Activated T-cell treated with anti-CD3 and anti-CD28 coated beads, Interleukin-2, amount 50 U/mL, for 72 hours (primary cell): ENCODE results near the gene TNRC6B. TPM values are rescaled to one million over a fixed set of nuclear protein-coding genes. Genes with fewer than 3 reads are reported as not detected.
"Not testable (repeated sequence)": the region's sequence is repeated elsewhere in the genome, so short reads cannot be mapped to it uniquely, and the experiment has no call there.

Experiments used
- ATAC-seq, 2 donors: fragments of 150-1000 bp; cut with Tn5 transposase; replicated peaks in 1 of 2; 2 replicates each; pipeline ENCODE4 v1.10.0; 2021; ENCODE audit warnings: moderate library complexity in 2 of 2, mild to moderate bottlenecking in 1 of 2
- DNase-seq, 2 donors: peaks; one replicate each; pipeline ENCODE4 v3.0.0; 2021 to 2022; ENCODE audit warnings: mixed read lengths in 1 of 2
- H3K27ac Mint-ChIP-seq: one replicate; pipeline ENCODE4 v1.8.0; 2022; ENCODE audit warnings: mild to moderate bottlenecking, moderate library complexity, mixed read lengths
- H3K27me3 Mint-ChIP-seq: one replicate; pipeline ENCODE4 v1.8.0; 2022; ENCODE audit warnings: low read depth, mixed read lengths
- H3K36me3 Mint-ChIP-seq, 2 donors: one replicate each; pipeline ENCODE4 v1.8.0; 2022; ENCODE audit warnings: mixed read lengths in 2 of 2, mild to moderate bottlenecking in 1 of 2; ENCODE audit not compliant: insufficient read depth in 2 of 2
- H3K4me1 Mint-ChIP-seq: one replicate; pipeline ENCODE4 v1.8.0; 2022; ENCODE audit warnings: low read depth, mixed read lengths
- H3K4me3 Mint-ChIP-seq, 2 donors: one replicate each; pipeline ENCODE4 v1.8.0; 2022; ENCODE audit warnings: mild to moderate bottlenecking in 2 of 2, mixed read lengths in 2 of 2, moderate library complexity in 2 of 2
- H3K9me3 Mint-ChIP-seq, 2 donors: one replicate each; pipeline ENCODE4 v1.8.0; 2022; ENCODE audit warnings: mixed read lengths in 2 of 2
- total RNA-seq, 2 donors: library from RNA; stranded (reverse); gene quantifications; one replicate each; pipeline ENCODE4 v1.2.3, GENCODE V29; 2022

TNRC6B gene
- total RNA-seq, 2 donors from 2014 or later: 62.5 to 65.3 TPM

DNA sequence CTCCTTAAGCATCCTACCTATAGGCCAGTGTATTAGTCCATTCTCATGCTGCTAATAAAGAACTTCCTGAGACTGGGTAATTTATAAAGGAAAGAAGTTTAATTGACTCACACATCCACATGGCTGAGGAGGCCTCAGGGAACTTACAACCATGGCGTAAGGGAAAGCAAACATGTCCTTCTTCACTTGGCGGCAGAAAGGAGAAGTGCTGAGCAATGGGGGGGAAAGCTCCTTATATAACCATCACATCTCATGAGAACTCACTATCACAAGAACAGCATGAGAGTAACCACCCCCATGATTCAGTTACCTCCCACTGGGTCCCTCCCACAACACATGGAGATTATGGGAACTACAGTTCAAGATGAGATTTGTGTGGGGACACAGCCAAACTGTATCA is 12.2 kb upstream of the TNRC6B start:
- peaks cover 10 to 23% of the 10 kb centered on the region in 2 donors for H3K36me3 Mint-ChIP-seq
- ATAC-seq, H3K9me3 Mint-ChIP-seq, H3K27me3 Mint-ChIP-seq, H3K4me3 Mint-ChIP-seq, H3K4me1 Mint-ChIP-seq, H3K27ac Mint-ChIP-seq, DNase-seq: not testable (repeated sequence)

- peak overlapping the region; percentile 32 to 58 for H3K4me3 Mint-ChIP-seq
- H3K9me3 Mint-ChIP-seq: no peaks in the 10 kb centered on the region
- peaks cover 1 to 2% of the 10 kb centered on the region in 2 donors for H3K36me3 Mint-ChIP-seq
- DNase-seq: no peak
- no peaks in the 10 kb centered on the region for H3K27me3 Mint-ChIP-seq
- peak overlapping the region; percentile 70 for H3K27ac Mint-ChIP-seq
- ATAC-seq: no peak
- H3K4me1 Mint-ChIP-seq: peaks cover 50% of the 10 kb centered on the region
Measured at GRCh38 chr22:40175611-40176244, 2.0 kb upstream of the TNRC6B start.

GRCh38 chr22:40176921-40177737 is 596 bp upstream of the TNRC6B start:
- Mint-ChIP-seq H3K4me1 (peaks cover 57% of the 10 kb centered on the region), H3K27ac (peak overlapping the region; percentile 70), H3K36me3 (peaks cover 1 to 2% of the 10 kb centered on the region in 2 donors), H3K9me3 (no peaks in the 10 kb centered on the region), H3K27me3 (no peaks in the 10 kb centered on the region), H3K4me3 (peak overlapping the region; percentile 78 to 96)
- DNase-seq (peak; percentile 84 to 87), ATAC-seq (peak; percentile 75 to 79)

- Mint-ChIP-seq H3K4me1 (peaks cover 66% of the 10 kb centered on the region), H3K27me3 (no peaks in the 10 kb centered on the region), H3K27ac (peak overlapping the region; percentile 70), H3K36me3 (peaks cover 1 to 2% of the 10 kb centered on the region in 2 donors), H3K4me3 (peak overlapping the region; percentile 78 to 96), H3K9me3 (no peaks in the 10 kb centered on the region)
- ATAC-seq: peak in 1 of 2 donors; percentile 12
- DNase-seq: peak; percentile 50 to 56
Measured at GRCh38 chr22:40178417-40179409, 988 bp downstream of the TNRC6B start.

GRCh38 chr22:40179526-40179925 is 1.8 kb downstream of the TNRC6B start:
- no peaks in the 10 kb centered on the region for H3K27me3 Mint-ChIP-seq
- H3K27ac Mint-ChIP-seq: peak overlapping the region; percentile 70
- peaks cover 2 to 8% of the 10 kb centered on the region in 2 donors for H3K36me3 Mint-ChIP-seq
- ATAC-seq (no peak), DNase-seq (no peak)
- peaks cover 74% of the 10 kb centered on the region for H3K4me1 Mint-ChIP-seq
- H3K9me3 Mint-ChIP-seq: peaks cover 0 to 3% of the 10 kb centered on the region in 2 donors
- peak overlapping the region; percentile 78 to 96 for H3K4me3 Mint-ChIP-seq

DNA sequence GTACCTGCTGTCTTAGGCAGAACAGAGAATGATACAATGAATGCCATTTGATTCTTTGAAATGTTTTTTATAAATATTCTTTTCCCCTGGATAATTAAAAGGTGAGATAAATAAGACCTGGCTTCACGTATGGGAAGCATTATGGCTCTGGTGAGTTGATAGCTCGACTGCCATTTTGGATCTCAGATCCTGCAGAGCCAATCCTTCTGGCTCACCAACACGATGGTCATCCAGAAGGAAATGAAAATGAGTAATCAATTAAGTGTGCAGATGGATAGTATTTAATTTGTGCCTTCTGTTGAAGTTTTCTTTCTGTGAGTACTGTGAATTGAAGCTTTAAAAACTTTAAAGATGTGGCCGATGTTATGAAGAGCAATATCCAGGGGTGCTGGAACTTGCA is 2.7 kb downstream of the TNRC6B start:
- peak overlapping the region; percentile 96 for H3K27ac Mint-ChIP-seq
- no peak for ATAC-seq
- H3K36me3 Mint-ChIP-seq: peaks cover 2 to 8% of the 10 kb centered on the region in 2 donors

DNA sequence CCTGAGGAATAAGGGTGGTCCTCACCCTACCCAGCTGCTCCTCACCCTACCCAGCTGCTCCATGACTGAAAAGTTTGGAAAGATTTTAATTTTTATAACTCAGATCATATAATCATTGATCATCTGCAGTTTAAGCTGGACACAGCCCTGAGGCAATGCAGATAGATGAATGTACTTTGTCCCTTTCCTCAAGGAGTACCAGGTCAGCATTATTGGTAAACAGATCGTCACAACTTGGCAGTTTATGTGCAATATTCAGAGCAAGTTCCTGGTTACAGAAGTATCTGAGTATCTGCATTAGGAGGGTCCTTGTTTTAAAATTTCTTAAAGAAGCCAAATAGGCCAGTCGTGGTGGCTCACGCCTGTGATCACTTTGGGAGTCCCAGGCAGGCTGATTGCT is 3.6 kb downstream of the TNRC6B start:
- Mint-ChIP-seq H3K36me3 (peaks cover 4 to 11% of the 10 kb centered on the region in 2 donors), H3K27ac (no peak overlapping the region), H3K27me3 (no peaks in the 10 kb centered on the region), H3K9me3 (peaks cover 0 to 4% of the 10 kb centered on the region in 2 donors), H3K4me3 (peak overlapping the region in 1 of 2 donors; percentile 6), H3K4me1 (peaks cover 79% of the 10 kb centered on the region)
- no peak for DNase-seq
- ATAC-seq: no peak

More for the DNA sequence above, 2.7 kb downstream of the TNRC6B start:
- Mint-ChIP-seq H3K4me3 (peak overlapping the region; percentile 78 to 96), H3K27me3 (no peaks in the 10 kb centered on the region), H3K4me1 (peaks cover 80% of the 10 kb centered on the region), H3K9me3 (peaks cover 0 to 4% of the 10 kb centered on the region in 2 donors)
- DNase-seq: no peak

GRCh38 chr22:40182231-40182835 is 4.6 kb downstream of the TNRC6B start:
- Mint-ChIP-seq H3K4me3 (peak overlapping the region; percentile 36 to 83), H3K4me1 (peaks cover 69% of the 10 kb centered on the region)

GRCh38 chr22:40183029-40183581 is 5.4 kb downstream of the TNRC6B start:
- DNase-seq: no peak
- Mint-ChIP-seq H3K36me3 (peaks cover 2 to 10% of the 10 kb centered on the region in 2 donors), H3K27me3 (no peaks in the 10 kb centered on the region), H3K9me3 (peaks cover 0 to 4% of the 10 kb centered on the region in 2 donors), H3K27ac (peak overlapping the region; percentile 66), H3K4me3 (peak overlapping the region; percentile 36 to 83), H3K4me1 (peaks cover 74% of the 10 kb centered on the region)
- ATAC-seq: peak; percentile 43 to 59

More at GRCh38 chr22:40182231-40182835, 4.6 kb downstream of the TNRC6B start:
- ATAC-seq (no peak), DNase-seq (no peak)
- Mint-ChIP-seq H3K27ac (peak overlapping the region; percentile 66), H3K36me3 (peaks cover 4 to 11% of the 10 kb centered on the region in 2 donors), H3K27me3 (no peaks in the 10 kb centered on the region), H3K9me3 (peaks cover 0 to 4% of the 10 kb centered on the region in 2 donors)

- not testable (repeated sequence) for ATAC-seq, H3K9me3 Mint-ChIP-seq, H3K27me3 Mint-ChIP-seq, DNase-seq, H3K27ac Mint-ChIP-seq, H3K36me3 Mint-ChIP-seq
- peak overlapping the region; percentile 36 to 83 for H3K4me3 Mint-ChIP-seq
- H3K4me1 Mint-ChIP-seq: peaks cover 79% of the 10 kb centered on the region
Measured at GRCh38 chr22:40183603-40184002, 5.9 kb downstream of the TNRC6B start.

DNA sequence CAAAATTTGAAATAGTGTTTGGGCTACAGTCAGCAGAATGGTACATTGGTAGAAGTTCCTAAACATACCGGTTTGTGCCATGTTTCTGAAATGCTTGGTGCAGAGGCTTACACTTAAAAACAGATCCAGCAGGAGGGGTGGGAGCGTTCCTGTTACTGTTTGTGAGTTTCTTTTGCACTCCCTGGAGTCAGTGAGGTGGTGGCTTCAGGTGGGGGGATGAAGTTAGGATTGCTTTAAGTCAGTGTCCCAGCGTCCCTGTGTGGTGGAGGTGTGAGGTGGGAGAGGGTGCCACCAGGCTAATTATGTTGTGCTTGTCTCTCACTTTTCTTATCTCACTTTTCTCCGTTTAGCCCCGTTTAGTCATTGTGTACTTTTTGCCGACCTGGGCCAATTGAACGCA is 9.7 kb downstream of the TNRC6B start:
- H3K4me3 Mint-ChIP-seq: no peak overlapping the region
- peaks cover 0 to 4% of the 10 kb centered on the region in 2 donors for H3K9me3 Mint-ChIP-seq
- H3K36me3 Mint-ChIP-seq: peaks cover 2 to 12% of the 10 kb centered on the region in 2 donors
- no peaks in the 10 kb centered on the region for H3K27me3 Mint-ChIP-seq
- no peak for ATAC-seq
- H3K27ac Mint-ChIP-seq: no peak overlapping the region
- DNase-seq: no peak
- H3K4me1 Mint-ChIP-seq: peaks cover 78% of the 10 kb centered on the region

DNA sequence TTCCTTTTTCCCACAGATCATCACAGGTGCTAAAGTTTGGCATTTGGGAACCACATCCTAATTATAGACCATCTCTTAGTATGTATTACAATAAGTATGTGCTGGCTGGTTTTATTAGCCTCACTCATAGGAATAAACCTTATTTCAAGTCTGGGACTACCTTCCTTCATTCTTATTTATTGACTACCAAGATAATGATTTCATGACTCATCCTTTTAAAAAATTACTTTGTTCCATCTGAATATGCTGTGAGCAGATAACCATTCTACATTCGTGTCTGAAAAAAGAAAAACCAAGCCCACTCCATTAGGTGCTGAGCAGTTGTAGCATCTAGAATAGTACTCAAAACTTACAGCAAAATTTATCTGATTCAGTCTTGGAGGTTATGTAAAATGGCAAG is 12.3 kb downstream of the TNRC6B start:
- H3K4me1 Mint-ChIP-seq: peaks cover 78% of the 10 kb centered on the region
- DNase-seq: no peak
- H3K4me3 Mint-ChIP-seq: no peak overlapping the region
- no peaks in the 10 kb centered on the region for H3K9me3 Mint-ChIP-seq
- H3K27ac Mint-ChIP-seq: no peak overlapping the region
- no peak for ATAC-seq
- peaks cover 2 to 5% of the 10 kb centered on the region in 2 donors for H3K36me3 Mint-ChIP-seq
- no peaks in the 10 kb centered on the region for H3K27me3 Mint-ChIP-seq
